Esophagus muscularis mucosa (tissue), 3 donors: Measurements from ENCODE around the gene MYH10.

Source experiments
- CTCF ChIP-seq, 3 experiments: fragments of 200-600 bp in 2 of 3; fragments of 450-650 bp in 1 of 3; sonication (generic) in 2 of 3; IDR thresholded peaks; one replicate each; pipeline ENCODE4 v1.5.1; 2017 to 2019; ENCODE audit warnings: antibody characterized with exemption in 3 of 3, mild to moderate bottlenecking in 2 of 3, moderate library complexity in 1 of 3
- POLR2AphosphoS5 ChIP-seq, 2 donors: sonication (generic); formaldehyde crosslinking; IDR thresholded peaks; one replicate each; pipeline ENCODE4 v1.6.1; 2017; ENCODE audit warnings: antibody characterized with exemption in 2 of 2

GRCh38 chr17:8665684-8666083 lies 35.2 kb upstream of the MYH10 start:
- TF ChIP-seq CTCF (IDR thresholded peaks at IDR 0.05), result no peak
- TF ChIP-seq POLR2AphosphoS5 (IDR thresholded peaks at IDR 0.05), result no peak
